GM12878 (cell line): ENCODE measurements around the gene STK32A. TPM values are rescaled to one million over a fixed set of nuclear protein-coding genes. Genes with fewer than 3 reads are reported as not detected.

ENCODE experiments used
- DPF2 ChIP-seq: fragments of 450-650 bp; IDR thresholded peaks from 2 replicates; pipeline ENCODE4 v1.6.1; 2017; ENCODE audit warnings: mild to moderate bottlenecking
- SKIL ChIP-seq: fragments of 450-650 bp; IDR thresholded peaks from 2 replicates; pipeline ENCODE4 v1.6.1; 2017; ENCODE audit warnings: mild to moderate bottlenecking, low read depth, inconsistent platforms; ENCODE audit not compliant: poor library complexity, severe bottlenecking
- ZNF592 ChIP-seq: fragments of 450-650 bp; IDR thresholded peaks from 2 replicates; pipeline ENCODE4 v1.6.1; 2017; ENCODE audit warnings: mild to moderate bottlenecking, moderate library complexity
- polyA plus RNA-seq, 11 experiments: library from polyadenylated mRNA; depleted of rRNA in 4 of 11; unstranded in 6 of 11; stranded (reverse) in 5 of 11; fragments of >200 nt; fragmentation: Nextera tagmentation in 4 of 11; fragmentation: Illumina TruSeq in 1 of 11; extraction: Ambion mirVana in 4 of 11; extraction: Trizol in 1 of 11; gene quantifications; 1 replicate in 1 of 11; 2 replicates in 10 of 11; pipeline versions ENCODE4 v1.2.1 to v1.2.3, GENCODE V29; 2011 to 2016; ENCODE audit warnings: inconsistent platforms in 2 of 11, missing spikeins in 2 of 11, low read depth in 1 of 11
- total RNA-seq, 4 experiments: library from RNA; depleted of rRNA in 3 of 4; stranded (reverse); fragments of >200 nt in 3 of 4; fragmentation: Illumina TruSeq in 1 of 4; extraction: Trizol in 1 of 4; gene quantifications; 2 replicates each; pipeline versions ENCODE4 v1.2.1 to v1.2.3, GENCODE V29; 2013 to 2021

STK32A gene
- total and polyA plus RNA-seq, 10 of the 15 experiments (the other 5 are each of a cell fraction or from before 2014, with no cell fraction given): under 0.01 to 0.10 TPM; not detected in 8

- TF ChIP-seq ZNF592 (no peak), SKIL (no peak), DPF2 (no peak)
- TF ChIP-seq, all 136 proteins: peak for 0
Observed at GRCh38 chr5:147234825-147235635, at the start of gene STK32A (continued).
